HL-60 (cell line): ENCODE measurements around the gene SLC16A12.

Experiments
- CTCF ChIP-seq: IDR thresholded peaks from one replicate; pipeline ENCODE4 v1.5.1; 2011; ENCODE audit warnings: low read length, control low read depth, inconsistent platforms; ENCODE audit not compliant: insufficient read depth
- GABPA ChIP-seq: IDR thresholded peaks from 2 replicates; pipeline ENCODE4 v1.6.1; 2012; ENCODE audit warnings: low read depth
- POLR2AphosphoS5 ChIP-seq: IDR thresholded peaks from 2 replicates; pipeline ENCODE4 v1.6.1; 2012; ENCODE audit warnings: low read depth
- REST ChIP-seq: IDR thresholded peaks from 2 replicates; pipeline ENCODE4 v1.6.1; 2012; ENCODE audit warnings: low read depth; ENCODE audit not compliant: insufficient replicate concordance
- SPI1 ChIP-seq: IDR thresholded peaks from 2 replicates; pipeline ENCODE4 v1.6.1; 2012; ENCODE audit warnings: low read depth, mild to moderate bottlenecking, borderline replicate concordance

- TF ChIP-seq POLR2AphosphoS5 (no peak), REST (no peak), CTCF (no peak), SPI1 (no peak), GABPA (no peak)
Measured at GRCh38 chr10:89475591-89475998, 59.8 kb downstream of the SLC16A12 start.
